Measurements from ENCODE around the gene TSSK3.

GRCh38 chr1:32394890-32395432 is 32.6 kb downstream of the TSSK3 start:
- TF ChIP-seq JUN (IDR thresholded peaks at IDR 0.05; ENCODE audit: low read depth, low read length) (no peak), SP2 (IDR thresholded peaks at IDR 0.05; ENCODE audit: low read length) (no peak), YY1 (IDR thresholded peaks at IDR 0.05; ENCODE audit: low read depth, low read length) (no peak; the same call in 1 of the 2 replicates), EGR1 (IDR thresholded peaks at IDR 0.05; ENCODE audit: borderline replicate concordance, low read depth, low read length) (no peak), EZH2 (IDR thresholded peaks at IDR 0.05; ENCODE audit: low read depth, low read length, severe bottlenecking) (no peak), POLR2A (IDR thresholded peaks at IDR 0.05; ENCODE audit: control extremely low read depth in 1 of 2, low read depth in 2 of 2, low read length in 2 of 2) (peak; percentile 57 to 75), KDM5A (IDR thresholded peaks at IDR 0.05; ENCODE audit: low read length) (no peak), ZNF274 (IDR thresholded peaks at IDR 0.05; ENCODE audit: borderline replicate concordance, extremely low read depth, low read length) (no peak), POLR2AphosphoS5 (IDR thresholded peaks at IDR 0.05; ENCODE audit: low read depth, low read length) (peak; percentile 59; the same call in 1 of the 2 replicates), MAFK (IDR thresholded peaks at IDR 0.05; ENCODE audit: low read depth, low read length) (no peak)
- TF ChIP-seq, protein P1, sequence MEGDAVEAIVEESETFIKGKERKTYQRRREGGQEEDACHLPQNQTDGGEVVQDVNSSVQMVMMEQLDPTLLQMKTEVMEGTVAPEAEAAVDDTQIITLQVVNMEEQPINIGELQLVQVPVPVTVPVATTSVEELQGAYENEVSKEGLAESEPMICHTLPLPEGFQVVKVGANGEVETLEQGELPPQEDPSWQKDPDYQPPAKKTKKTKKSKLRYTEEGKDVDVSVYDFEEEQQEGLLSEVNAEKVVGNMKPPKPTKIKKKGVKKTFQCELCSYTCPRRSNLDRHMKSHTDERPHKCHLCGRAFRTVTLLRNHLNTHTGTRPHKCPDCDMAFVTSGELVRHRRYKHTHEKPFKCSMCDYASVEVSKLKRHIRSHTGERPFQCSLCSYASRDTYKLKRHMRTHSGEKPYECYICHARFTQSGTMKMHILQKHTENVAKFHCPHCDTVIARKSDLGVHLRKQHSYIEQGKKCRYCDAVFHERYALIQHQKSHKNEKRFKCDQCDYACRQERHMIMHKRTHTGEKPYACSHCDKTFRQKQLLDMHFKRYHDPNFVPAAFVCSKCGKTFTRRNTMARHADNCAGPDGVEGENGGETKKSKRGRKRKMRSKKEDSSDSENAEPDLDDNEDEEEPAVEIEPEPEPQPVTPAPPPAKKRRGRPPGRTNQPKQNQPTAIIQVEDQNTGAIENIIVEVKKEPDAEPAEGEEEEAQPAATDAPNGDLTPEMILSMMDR (IDR thresholded peaks at IDR 0.05; ENCODE audit: control extremely low read depth in 1 of 3, insufficient read depth in 1 of 3, low read depth in 1 of 3, low read length in 3 of 3) = peak in 1 of 3 experiments; percentile 8; a peak in 1 of 4 replicates

Measured in H1 (cell line).